H1 (cell line): ENCODE measurements around the gene PPP2R3B. TPM values are rescaled to one million over a fixed set of nuclear protein-coding genes. Genes with fewer than 3 reads are reported as not detected.

Experiments used
- ASH2L ChIP-seq: fragments of 200-600, 300-600 bp; sonication (generic); IDR thresholded peaks from one replicate; pipeline ENCODE4 v1.7.1; 2017; ENCODE audit warnings: low read length
- HDAC2 ChIP-seq, 2 experiments: fragments of 300-600 bp in 1 of 2; sonication (generic) in 1 of 2; IDR thresholded peaks; 2 replicates each; pipeline ENCODE4 v1.6.1; 2011 to 2012; ENCODE audit warnings: low read depth in 2 of 2, low read length in 2 of 2, mild to moderate bottlenecking in 2 of 2, moderate library complexity in 2 of 2, borderline replicate concordance in 1 of 2, inconsistent platforms in 1 of 2
- JUN ChIP-seq: IDR thresholded peaks from 2 replicates; pipeline ENCODE4 v1.6.1; 2011; ENCODE audit warnings: low read depth, mild to moderate bottlenecking, improper control_type of control experiment, low read length
- polyA plus RNA-seq, 7 experiments: library from polyadenylated mRNA; depleted of rRNA in 3 of 7; stranded (reverse) in 5 of 7; unstranded in 2 of 7; fragments of >200 nt in 5 of 7; fragments of 200-250 nt in 2 of 7; gene quantifications; 1 replicate in 5 of 7; 2 replicates in 1 of 7; 4 replicates in 1 of 7; pipeline versions ENCODE4 v1.2.1 to v1.2.3, GENCODE V29; 2011 to 2013; ENCODE audit warnings: missing spikeins in 2 of 7, mixed read lengths in 2 of 7
- total RNA-seq: library from RNA; stranded (reverse); fragmentation: NEBNext Ultra II Directional; extraction: Animal tissue kit (Norgen Biotek cat#: 25700); gene quantifications from 2 replicates; pipeline ENCODE4 v1.2.1, GENCODE V29; 2021
- TF ChIP-seq, protein P1 (sequence below): IDR thresholded peaks from 2 replicates; pipeline ENCODE4 v1.6.1; 2011; ENCODE audit warnings: low read depth, mild to moderate bottlenecking, low read length; ENCODE audit not compliant: insufficient read depth

The PPP2R3B gene
- total and polyA plus RNA-seq, 2 of the 8 experiments (the other 6 are each of a cell fraction or from before 2014, with no cell fraction given) = 47.6 to 86.7 TPM

DNA sequence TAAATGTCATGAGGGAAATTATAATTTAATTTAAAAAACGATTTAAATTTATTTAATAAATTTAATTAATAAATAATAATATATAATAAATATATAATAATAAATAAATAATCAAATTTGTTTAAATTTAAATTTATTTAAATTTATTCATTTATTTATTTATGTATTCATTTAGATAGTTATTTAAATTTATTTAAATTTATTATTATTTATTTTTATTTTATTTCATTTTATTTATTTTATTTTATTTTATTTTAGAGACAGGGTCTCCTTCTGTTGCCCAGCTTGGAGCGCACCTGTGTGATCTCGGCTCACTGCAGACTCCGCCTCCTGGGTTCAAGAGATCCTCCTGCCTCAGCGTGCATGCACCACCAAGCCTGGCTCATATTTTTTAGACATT, 18.4 kb upstream of the PPP2R3B start (continued):
- TF ChIP-seq, protein P1, sequence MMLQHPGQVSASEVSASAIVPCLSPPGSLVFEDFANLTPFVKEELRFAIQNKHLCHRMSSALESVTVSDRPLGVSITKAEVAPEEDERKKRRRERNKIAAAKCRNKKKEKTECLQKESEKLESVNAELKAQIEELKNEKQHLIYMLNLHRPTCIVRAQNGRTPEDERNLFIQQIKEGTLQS = no peak
- TF ChIP-seq ASH2L = no peak
- TF ChIP-seq JUN = no peak
- no peak for TF ChIP-seq HDAC2 (IDR thresholded peaks at IDR 0.05; ENCODE audit: borderline replicate concordance in 1 of 2, low read depth in 2 of 2, low read length in 2 of 2)
